Panc1 (cell line): ENCODE measurements around the gene TEX28. TPM values are rescaled to one million over a fixed set of nuclear protein-coding genes. Genes with fewer than 3 reads are reported as not detected.
"Not testable (repeated sequence)": the region's sequence is repeated elsewhere in the genome, so short reads cannot be mapped to it uniquely, and the experiment has no call there.

Experiments
- ATAC-seq: fragments of 200-7000 bp; cut with Tn5 transposase; 2 replicates; pipeline ENCODE4 v1.9.1; 2020; ENCODE audit warnings: mild to moderate bottlenecking, moderate library complexity
- BruUV-seq: library from RNA; stranded (reverse); fragments of 400-500 nt; replicated peaks from 2 replicates; lab custom pipeline; 2021; lab: Mats Ljungman, UMichigan
- CTCF ChIA-PET: fragments of 300-600 bp; sonication (Branson Sonifier 250); formaldehyde crosslinking; loops from one replicate; lab custom pipeline; 2022; ENCODE audit warnings: antibody characterized with exemption; lab: Charles Lee
- POLR2A ChIA-PET: fragments of 300-600 bp; sonication (Branson Sonifier 250); formaldehyde crosslinking; loops from one replicate; lab custom pipeline; 2022; ENCODE audit warnings: antibody characterized with exemption; lab: Charles Lee
- DNase-seq: peaks from one replicate; pipeline ENCODE4 v3.0.0-alpha.2; 2010; ENCODE audit warnings: low read depth, low spot score
- H3K27ac ChIP-seq: 2 replicates; pipeline ENCODE4 v1.5.1; 2011; ENCODE audit warnings: mild to moderate bottlenecking, low read length, inconsistent platforms
- H3K27me3 ChIP-seq: fragments of 200-500 bp; sonication (Bioruptor generic); 2 replicates; pipeline ENCODE4 v1.6.0; 2014; ENCODE audit warnings: low read length, inconsistent platforms; ENCODE audit not compliant: control insufficient read depth, insufficient read depth
- H3K36me3 ChIP-seq: fragments of 200-500 bp; sonication (Bioruptor generic); 2 replicates; pipeline ENCODE4 v1.5.1; 2014; ENCODE audit warnings: inconsistent platforms, mild to moderate bottlenecking, low read length, moderate library complexity; ENCODE audit not compliant: control insufficient read depth, insufficient read depth
- H3K4me1 ChIP-seq: 2 replicates; pipeline ENCODE4 v1.5.1; 2011; ENCODE audit warnings: inconsistent platforms, mild to moderate bottlenecking, low read length, moderate library complexity; ENCODE audit not compliant: control insufficient read depth, insufficient read depth
- H3K4me3 ChIP-seq, 2 experiments: 2 replicates each; pipeline ENCODE4 v1.5.1; 2011 to 2012; ENCODE audit warnings: low read depth in 2 of 2, low read length in 2 of 2, mild to moderate bottlenecking in 2 of 2, inconsistent platforms in 1 of 2, moderate library complexity in 1 of 2
- H3K9me3 ChIP-seq: fragments of 200-500 bp; sonication (Bioruptor generic); 2 replicates; pipeline ENCODE4 v1.5.1; 2014; ENCODE audit warnings: low read depth, mild to moderate bottlenecking, inconsistent platforms, low read length, moderate library complexity; ENCODE audit not compliant: control insufficient read depth, insufficient read depth
- CTCF ChIP-seq: fragments of 450-650 bp; IDR thresholded peaks from 2 replicates; pipeline ENCODE4 v1.5.1; 2017; ENCODE audit warnings: mild to moderate bottlenecking
- POLR2AphosphoS5 ChIP-seq: IDR thresholded peaks from 2 replicates; pipeline ENCODE4 v1.6.1; 2012; ENCODE audit warnings: mild to moderate bottlenecking, low read depth, low read length, moderate library complexity
- REST ChIP-seq, 2 experiments: IDR thresholded peaks; 2 replicates each; pipeline ENCODE4 v1.6.1; 2011 to 2012; ENCODE audit warnings: low read depth in 2 of 2, control low read depth in 1 of 2, low read length in 1 of 2, mild to moderate bottlenecking in 1 of 2, moderate library complexity in 1 of 2; ENCODE audit not compliant: insufficient read depth in 1 of 2
- SIN3A ChIP-seq: IDR thresholded peaks from 2 replicates; pipeline ENCODE4 v1.6.1; 2012; ENCODE audit warnings: low read depth, mild to moderate bottlenecking, low read length, moderate library complexity, borderline replicate concordance; ENCODE audit not compliant: insufficient read depth
- TCF7L2 ChIP-seq: IDR thresholded peaks from 2 replicates; pipeline ENCODE4 v1.6.1; 2011; ENCODE audit warnings: mild to moderate bottlenecking, low read depth, low read length, inconsistent platforms
- in situ Hi-C: cut with HindIII; loops from 2 replicates; pipeline ENCODE4 v1.10.0; 2016; ENCODE audit warnings: low sequenced_read_pairs, low pct_unique_long_range_greater_than_20kb
- intact Hi-C: fragments of 100-400 bp; cut with micrococcal nuclease; formaldehyde crosslinking; loops from one replicate; pipeline ENCODE4 v1.10.0; 2022; ENCODE audit not compliant: unreplicated experiment
- total RNA-seq: library from RNA; stranded (reverse); gene quantifications from one replicate; pipeline ENCODE4 v1.2.1, GENCODE V29; 2021; ENCODE audit not compliant: unreplicated experiment

The TEX28 gene
- total RNA-seq, 1 experiment from 2014 or later: not detected

- Histone ChIP-seq H3K27me3 (no peaks in the 10 kb centered on the region), H3K4me1 (no peaks in the 10 kb centered on the region), H3K36me3 (no peaks in the 10 kb centered on the region), H3K9me3 (no peaks in the 10 kb centered on the region), H3K27ac (no peak overlapping the region), H3K4me3 (no peak overlapping the region)
- no peak for ATAC-seq
- in situ Hi-C loops: no loop called here
- BruUV-seq: no TSS peak
- no peak for DNase-seq
- intact Hi-C loops: no loop called here
- ChIA-PET CTCF (no interaction called here), POLR2A (no interaction called here)
- no peak for TF ChIP-seq TCF7L2
- no peak for TF ChIP-seq POLR2AphosphoS5
- TF ChIP-seq REST (IDR thresholded peaks at IDR 0.05; ENCODE audit: insufficient read depth in 1 of 2, low read depth in 2 of 2, low read length in 1 of 2): no peak
- no peak for TF ChIP-seq SIN3A
- TF ChIP-seq CTCF: no peak
Measured at GRCh38 chrX:154303476-154303875, 8.6 kb upstream of the TEX28 start.

- H3K9me3 ChIP-seq, H3K27ac ChIP-seq, intact Hi-C loops, H3K36me3 ChIP-seq, H3K4me3 ChIP-seq, CTCF ChIA-PET, H3K4me1 ChIP-seq, BruUV-seq, H3K27me3 ChIP-seq, ATAC-seq, in situ Hi-C loops, DNase-seq: not testable (repeated sequence)
- POLR2A ChIA-PET: interaction anchor here (0.6 kb wide), 1 partner anchor 8 kb away, joined by 6 read pairs; no protein-coding TSS in a partner anchor
Measured at GRCh38 chrX:154302998-154303397, 8.1 kb upstream of the TEX28 start.

GRCh38 chrX:154300816-154301215 lies 5.9 kb upstream of the TEX28 start:
- ATAC-seq (no peak), DNase-seq (no peak)
- Histone ChIP-seq H3K36me3 (no peaks in the 10 kb centered on the region), H3K27ac (no peak overlapping the region), H3K27me3 (no peaks in the 10 kb centered on the region), H3K4me1 (no peaks in the 10 kb centered on the region), H3K9me3 (no peaks in the 10 kb centered on the region), H3K4me3 (no peak overlapping the region)
- in situ Hi-C loops: no loop called here
- ChIA-PET POLR2A (no interaction called here), CTCF (no interaction called here)
- no TSS peak for BruUV-seq
- TF ChIP-seq POLR2AphosphoS5 (no peak), CTCF (no peak), SIN3A (no peak), TCF7L2 (no peak), REST (IDR thresholded peaks at IDR 0.05; ENCODE audit: insufficient read depth in 1 of 2, low read depth in 2 of 2, low read length in 1 of 2) (no peak)
- intact Hi-C loops: no loop called here
